K562 (cell line): Measurements from ENCODE around the gene AP4E1. TPM values are rescaled to one million over a fixed set of nuclear protein-coding genes. Genes with fewer than 3 reads are reported as not detected.

Experiments
- ATAC-seq: fragments of 200-7000 bp; cut with Tn5 transposase; 3 replicates; pipeline ENCODE4 v1.9.1; 2020; ENCODE audit warnings: moderate library complexity
- BruUV-seq: library from RNA; stranded (reverse); fragments of 400-500 nt; replicated peaks from 2 replicates; lab custom pipeline; 2021; lab: Mats Ljungman, UMichigan
- CTCF ChIA-PET: fragments of 300-600 bp; formaldehyde crosslinking; extraction: SDS; loops from one replicate; lab custom pipeline; 2021; ENCODE audit warnings: low intra/inter-chr PET ratio; lab: Yijun Ruan, JAX
- POLR2A ChIA-PET: fragments of 300-600, 350-650 bp; sonication (Branson Sonifier 250); formaldehyde crosslinking; extraction: SDS; loops from one replicate; lab custom pipeline; 2021; ENCODE audit warnings: antibody characterized with exemption, inconsistent platforms; lab: Yijun Ruan, JAX
- DNase-seq, 4 experiments: peaks; one replicate each; pipeline versions ENCODE4 v3.0.0 to v3.0.0-alpha.2; 2011 to 2018; ENCODE audit warnings: low spot score in 3 of 4, mixed read lengths in 3 of 4; ENCODE audit errors: extremely low read depth in 1 of 4
- FAIRE-seq: peaks from 2 replicates; lab custom pipeline; 2011; peaks lifted over from hg19 to GRCh38; lab: Jason Lieb, UNC
- H2AFZ ChIP-seq: 2 replicates; pipeline ENCODE4 v1.6.0; 2011; ENCODE audit warnings: low read depth, low read length, control low read depth, inconsistent platforms
- H3K27ac ChIP-seq: fragments of 200-600 bp; 3 replicates; pipeline ENCODE4 v1.8.0; 2011; ENCODE audit warnings: low read depth, mild to moderate bottlenecking, control low read depth, inconsistent platforms, low read length, moderate library complexity, mixed read lengths; ENCODE audit errors: extremely low read depth
- H3K27me3 ChIP-seq, 2 experiments: fragments of 300-600 bp in 1 of 2; 2 replicates in 1 of 2; 3 replicates in 1 of 2; pipeline versions ENCODE4 v1.6.0 to v1.8.0; 2011; ENCODE audit warnings: inconsistent platforms in 2 of 2, low read length in 2 of 2, mild to moderate bottlenecking in 1 of 2, mixed read lengths in 1 of 2, moderate library complexity in 1 of 2; ENCODE audit not compliant: control insufficient read depth in 2 of 2, insufficient read depth in 2 of 2
- H3K36me3 ChIP-seq: fragments of 300-600 bp; 3 replicates; pipeline ENCODE4 v1.8.0; 2011; ENCODE audit warnings: mild to moderate bottlenecking, low read length, inconsistent platforms; ENCODE audit not compliant: control insufficient read depth, insufficient read depth
- H3K4me1 ChIP-seq, 2 experiments: fragments of 200-600 bp in 1 of 2; replicated peaks in 1 of 2; 2 replicates in 1 of 2; 3 replicates in 1 of 2; pipeline versions ENCODE4 v1.5.1 to v1.8.0; 2011; ENCODE audit warnings: inconsistent platforms in 2 of 2, low read length in 2 of 2, mild to moderate bottlenecking in 1 of 2, mixed read lengths in 1 of 2, moderate library complexity in 1 of 2; ENCODE audit not compliant: control insufficient read depth in 2 of 2, insufficient read depth in 2 of 2
- H3K4me2 ChIP-seq: 2 replicates; pipeline ENCODE4 v1.6.1; 2011; ENCODE audit warnings: low read length, control low read depth, inconsistent platforms, mixed read lengths; ENCODE audit not compliant: insufficient read depth
- H3K4me3 ChIP-seq: fragments of 200-600 bp; sonication (generic), shearing (Covaris generic); 2 replicates; pipeline ENCODE4 v1.5.1; 2016; ENCODE audit warnings: control low read depth, inconsistent platforms
- H3K79me2 ChIP-seq: fragments of 200-600 bp; 3 replicates; pipeline ENCODE4 v1.8.0; 2011; ENCODE audit warnings: low read length, inconsistent platforms; ENCODE audit not compliant: control insufficient read depth, insufficient read depth
- H3K9ac ChIP-seq, 2 experiments: 2 replicates each; pipeline versions ENCODE4 v1.6.0 to v1.6.1; 2011; ENCODE audit warnings: low read depth in 2 of 2, low read length in 2 of 2, control low read depth in 1 of 2, inconsistent platforms in 1 of 2, mild to moderate bottlenecking in 1 of 2, mixed read lengths in 1 of 2; ENCODE audit not compliant: insufficient read depth in 1 of 2
- H3K9me1 ChIP-seq: one replicate; pipeline ENCODE4 v1.6.0; 2011; ENCODE audit warnings: inconsistent platforms, mild to moderate bottlenecking, low read length, moderate library complexity; ENCODE audit not compliant: control insufficient read depth, insufficient read depth
- H3K9me3 ChIP-seq: replicated peaks from 2 replicates; pipeline ENCODE4 v1.5.1; 2011; ENCODE audit warnings: low read depth, low read length, inconsistent platforms; ENCODE audit not compliant: control insufficient read depth, insufficient read depth
- H4K20me1 ChIP-seq: replicated peaks from 2 replicates; pipeline ENCODE4 v1.6.1; 2011; ENCODE audit warnings: low read length, inconsistent platforms, mixed read lengths; ENCODE audit not compliant: control insufficient read depth, insufficient read depth
- ATF7 ChIP-seq: fragments of 450-650 bp; IDR thresholded peaks from 2 replicates; pipeline ENCODE4 v1.7.1; 2014; ENCODE audit warnings: mild to moderate bottlenecking, moderate library complexity
- CCNT2 ChIP-seq: IDR thresholded peaks from 2 replicates; pipeline ENCODE4 v1.6.1; 2011; ENCODE audit warnings: borderline replicate concordance, low read depth, mild to moderate bottlenecking, moderate library complexity, mixed read lengths, low read length; ENCODE audit not compliant: insufficient read length; ENCODE audit errors: extremely low read depth
- CREM ChIP-seq: IDR thresholded peaks from 2 replicates; pipeline ENCODE4 v1.6.1; 2014; ENCODE audit warnings: antibody characterized with exemption, low read depth
- DACH1 ChIP-seq: fragments of 450-650 bp; IDR thresholded peaks from 2 replicates; pipeline ENCODE4 v1.6.1; 2018; ENCODE audit not compliant: partially characterized antibody
- GMEB1 ChIP-seq: fragments of 250-450 bp; sonication (Bioruptor Pico); IDR thresholded peaks from 2 replicates; pipeline ENCODE4 v1.4.0; 2020; ENCODE audit warnings: mild to moderate bottlenecking
- HDAC3 ChIP-seq: fragments of 450-650 bp; IDR thresholded peaks from 2 replicates; pipeline ENCODE4 v1.6.1; 2018; ENCODE audit warnings: borderline replicate concordance, mild to moderate bottlenecking, moderate library complexity; ENCODE audit not compliant: partially characterized antibody
- HNRNPH1 ChIP-seq: fragments of 200-400 bp; formaldehyde crosslinking; optimal IDR thresholded peaks from 2 replicates; pipeline ENCODE3; 2017; ENCODE audit warnings: low read depth, mild to moderate bottlenecking, low read length, moderate library complexity
- MAX ChIP-seq: sonication (generic); formaldehyde crosslinking; IDR thresholded peaks from 2 replicates; pipeline ENCODE4 v1.9.0; 2022; ENCODE audit warnings: mild to moderate bottlenecking, missing genetic modification reagents
- NEUROD1 ChIP-seq: fragments of 150-350 bp; IDR thresholded peaks from 2 replicates; pipeline ENCODE4 v1.6.1; 2014; ENCODE audit warnings: borderline replicate concordance, low read length, low read depth; ENCODE audit not compliant: partially characterized antibody
- NFATC3 ChIP-seq: fragments of 450-650 bp; IDR thresholded peaks from 2 replicates; pipeline ENCODE4 v1.6.1; 2017; ENCODE audit warnings: mild to moderate bottlenecking
- NRF1 ChIP-seq, 2 experiments: fragments of 450-650 bp; IDR thresholded peaks in 1 of 2; conservative IDR thresholded peaks in 1 of 2; 2 replicates each; pipeline ENCODE4 v1.6.1; 2014; ENCODE audit warnings: mild to moderate bottlenecking in 2 of 2
- PRMT5 ChIP-seq: sonication (generic); formaldehyde crosslinking; IDR thresholded peaks from 2 replicates; pipeline ENCODE4 v1.5.0; 2020; ENCODE audit warnings: missing genetic modification reagents
- RBM14 ChIP-seq: fragments of 200-400 bp; formaldehyde crosslinking; IDR thresholded peaks from 2 replicates; pipeline ENCODE4 v1.6.1; 2018; ENCODE audit warnings: low read depth, mild to moderate bottlenecking, low read length, moderate library complexity, borderline replicate concordance; ENCODE audit not compliant: insufficient read depth
- RBM17 ChIP-seq: fragments of 200-400 bp; formaldehyde crosslinking; IDR thresholded peaks from 2 replicates; pipeline ENCODE4 v1.6.1; 2017; ENCODE audit warnings: low read depth, mild to moderate bottlenecking, low read length, borderline replicate concordance
- SMARCA4 ChIP-seq: fragments of 450-650 bp; IDR thresholded peaks from 2 replicates; pipeline ENCODE4 v1.6.1; 2016
- TFAP4 ChIP-seq: sonication (generic); formaldehyde crosslinking; IDR thresholded peaks from 2 replicates; pipeline ENCODE4 v1.8.0; 2022; ENCODE audit warnings: missing genetic modification reagents, mild to moderate bottlenecking, moderate library complexity, borderline replicate concordance
- ZNF398 ChIP-seq: fragments of 250-450 bp; sonication (Bioruptor Pico); IDR thresholded peaks from 2 replicates; pipeline ENCODE4 v1.8.0; 2021; ENCODE audit warnings: moderate library complexity, mild to moderate bottlenecking, inconsistent platforms
- WGBS: fragments of 100-300 bp; shearing (Covaris generic); methylation state at CpG from one replicate; pipeline ENCODE4 v1.1.6; 2016; ENCODE audit warnings: low coverage, mixed read lengths; ENCODE audit not compliant: insufficient coverage; ENCODE audit errors: missing lambda C conversion rate; 5-methylcytosine and 5-hydroxymethylcytosine counted together
- in situ Hi-C: fragments of 300-500 bp; cut with MboI; formaldehyde crosslinking; loops from 4 replicates; pipeline ENCODE4 v1.15.0; 2018; ENCODE audit warnings: inconsistent platforms, mixed read lengths
- intact Hi-C: fragments of 100-400 bp; cut with micrococcal nuclease; formaldehyde crosslinking; loops from 2 replicates; pipeline ENCODE4 v1.14.2; 2022
- polyA plus RNA-seq, 8 experiments: library from polyadenylated mRNA; depleted of rRNA in 4 of 8; stranded (reverse) in 5 of 8; unstranded in 3 of 8; fragments of >200 nt; fragmentation: Nextera tagmentation in 2 of 8; fragmentation: Illumina TruSeq in 1 of 8; extraction: Ambion mirVana in 2 of 8; extraction: Trizol in 1 of 8; gene quantifications; 2 replicates each; pipeline versions ENCODE4 v1.2.1 to v1.2.3, GENCODE V29; 2011 to 2014; ENCODE audit warnings: inconsistent platforms in 1 of 8, missing spikeins in 1 of 8
- total RNA-seq, 7 experiments: library from RNA; depleted of rRNA in 6 of 7; stranded (reverse); fragments of >200 nt in 6 of 7; fragmentation: Illumina TruSeq in 2 of 7; extraction: Trizol in 2 of 7; gene quantifications; 2 replicates each; pipeline versions ENCODE4 v1.2.1 to v1.2.3, GENCODE V29; 2011 to 2021; ENCODE audit warnings: low replicate concordance in 1 of 7

Gene AP4E1
- total and polyA plus RNA-seq, 9 of the 15 experiments (the other 6 are each of a cell fraction or from before 2014, with no cell fraction given): 1.3 to 11.5 (median 4.4) TPM

GRCh38 chr15:50906954-50907600 lies 1.4 kb upstream of the AP4E1 start:
- Histone ChIP-seq H3K27me3 (no peaks in the 10 kb centered on the region), H3K4me1 (peaks cover 0 to 12% of the 10 kb centered on the region in 2 experiments; a peak in 2 of 5 replicates), H3K4me3 (peak overlapping the region; percentile 98), H3K79me2 (peaks cover 27% of the 10 kb centered on the region), H3K36me3 (peaks cover 10% of the 10 kb centered on the region), H3K4me2 (peak overlapping the region; percentile 88), H3K9ac (peak overlapping the region; percentile 98 to 99; a peak in 3 of 4 replicates), H3K9me1 (no peaks in the 10 kb centered on the region), H4K20me1 (no peaks in the 10 kb centered on the region), H3K27ac (peak overlapping the region; percentile 92), H3K9me3 (no peaks in the 10 kb centered on the region), H2AFZ (peak overlapping the region; percentile 98)
- DNase-seq: peak; percentile 12 to 69 (median 29)
- intact Hi-C loops: loop anchor here (10.0 kb wide), 2 partner anchors 552 to 592 kb away; partner anchors contain the start of gene GABPB1
- peak; percentile 47 for ATAC-seq
- ChIA-PET CTCF (interaction anchor here (0.7 to 3.6 kb wide), 2 partner anchors 231 to 1718 kb away, joined by 3 to 31 read pairs; no protein-coding TSS in a partner anchor), POLR2A (interaction anchor here (0.6 to 1.0 kb wide), 5 partner anchors 11 to 400 kb away, joined by 3 to 4 read pairs (median 3); no protein-coding TSS in a partner anchor)
- in situ Hi-C loops: loop anchor here (10.0 kb wide), 1 partner anchor 552 kb away; the partner anchor contains the start of gene GABPB1
- 32% methylated on average over 16 of the region's 16 CpGs for whole genome bisulfite sequencing
- peak; percentile 65 for FAIRE-seq
- no TSS peak for BruUV-seq
- TF ChIP-seq ATF7 (no peak), PRMT5 (CRISPR knock-in tag) (no peak), NFATC3 (0 out of 2 replicates have a peak, but pooled peaks have one; percentile 50), DACH1 (peak; percentile 54), GMEB1 (CRISPR knock-in tag) (no peak), CCNT2 (no peak), HDAC3 (no peak), ZNF398 (no peak), CREM (0 out of 2 replicates have a peak, but pooled peaks have one; percentile 23), NEUROD1 (no peak), HNRNPH1 (no peak), TFAP4 (CRISPR knock-in tag) (peak; percentile 81), SMARCA4 (no peak), RBM14 (no peak), MAX (CRISPR knock-in tag) (peak; percentile 50), RBM17 (no peak), NRF1 (conservative IDR thresholded peaks at IDR 0.05 in 1 of 2, IDR thresholded peaks at IDR 0.05 in 1 of 2) (no peak)
